C4-2B (cell line): ENCODE measurements around the gene TK2.
"Not testable (repeated sequence)": the region's sequence is repeated elsewhere in the genome, so short reads cannot be mapped to it uniquely, and the experiment has no call there.

Source experiments
- H3K27ac ChIP-seq: fragments of 450-650 bp; 2 replicates; pipeline ENCODE4 v1.5.1; 2017
- CTCF ChIP-seq: fragments of 450-650 bp; conservative IDR thresholded peaks from 2 replicates; pipeline ENCODE4 v1.5.1; 2017; ENCODE audit warnings: mild to moderate bottlenecking
- ZFX ChIP-seq: fragments of 450-650 bp; IDR thresholded peaks from 2 replicates; pipeline ENCODE4 v1.6.1; 2017

TK2 gene

GRCh38 chr16:66549284-66550131 is at the start of gene TK2:
TK2 (minus strand) TSS chr16:66550122; CDS start chr16:66550061, 61 bp downstream.
- H3K27ac ChIP-seq = peak within 1 kb of the TSS; percentile 73
- TF ChIP-seq ZFX (peak; percentile 94), CTCF (peak; percentile 48)

DNA sequence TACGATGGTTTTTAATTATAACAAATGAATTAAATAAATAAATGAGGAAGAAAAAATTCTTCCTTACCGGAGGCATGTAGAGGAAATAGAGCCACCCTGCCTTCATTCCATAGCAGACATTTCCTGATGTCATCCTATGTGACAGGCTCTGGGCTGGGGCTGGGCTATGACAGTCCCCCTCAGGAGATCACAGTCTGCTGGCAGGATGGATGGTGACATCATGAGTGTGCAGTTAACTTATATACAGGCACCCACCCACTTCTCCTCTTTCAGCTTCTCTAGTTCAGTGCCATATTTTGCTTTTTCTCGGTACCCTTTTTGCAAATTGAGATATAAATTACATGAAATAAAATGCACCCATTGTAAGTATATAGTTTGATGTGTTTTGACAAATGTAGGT is 48.2 kb upstream of the TK2 start:
- no peak for TF ChIP-seq CTCF
- TF ChIP-seq ZFX = no peak
- no peak overlapping the region for H3K27ac ChIP-seq

DNA sequence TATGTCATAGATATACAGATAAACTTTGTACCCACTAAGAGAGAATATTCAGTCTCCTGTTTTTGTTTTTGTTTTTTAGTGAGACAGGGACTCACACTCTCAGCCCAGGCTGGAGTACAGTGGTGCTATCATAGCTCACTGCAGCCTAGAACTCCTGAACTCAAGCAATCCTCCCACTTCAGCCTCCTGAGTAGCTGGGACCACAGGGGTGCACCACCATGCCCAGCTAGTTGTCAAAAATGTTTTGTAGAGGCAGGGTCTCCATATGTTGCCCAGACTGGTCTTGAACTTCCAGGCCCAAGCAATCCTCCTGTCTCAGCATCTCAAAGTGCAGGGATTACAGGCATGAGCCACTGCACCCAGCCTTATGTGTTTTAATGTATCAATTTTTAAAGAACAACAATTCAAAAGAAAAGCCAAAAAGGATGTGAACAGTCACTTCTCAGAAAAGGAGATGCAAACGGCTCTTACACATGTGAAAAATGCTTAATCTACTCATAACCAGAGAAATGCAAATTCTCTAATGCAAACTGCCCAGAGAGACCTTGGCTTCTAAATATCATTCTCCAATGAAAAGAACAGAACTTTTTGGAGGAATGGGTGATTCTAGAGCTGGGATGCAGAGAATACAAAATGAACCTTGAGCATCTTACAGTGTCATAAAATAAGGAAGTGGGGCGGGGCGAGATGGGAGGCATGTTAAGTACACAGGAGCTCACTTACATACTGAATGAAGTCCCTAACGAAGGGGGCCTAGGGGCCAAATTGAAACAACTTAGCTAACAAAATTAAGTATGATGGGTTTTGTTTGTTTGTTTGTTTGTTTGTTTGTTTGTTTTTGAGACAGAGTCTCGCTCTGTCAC is 47.3 kb upstream of the TK2 start:
- no peak for TF ChIP-seq ZFX
- TF ChIP-seq CTCF = no peak
- H3K27ac ChIP-seq = no peak overlapping the region

DNA sequence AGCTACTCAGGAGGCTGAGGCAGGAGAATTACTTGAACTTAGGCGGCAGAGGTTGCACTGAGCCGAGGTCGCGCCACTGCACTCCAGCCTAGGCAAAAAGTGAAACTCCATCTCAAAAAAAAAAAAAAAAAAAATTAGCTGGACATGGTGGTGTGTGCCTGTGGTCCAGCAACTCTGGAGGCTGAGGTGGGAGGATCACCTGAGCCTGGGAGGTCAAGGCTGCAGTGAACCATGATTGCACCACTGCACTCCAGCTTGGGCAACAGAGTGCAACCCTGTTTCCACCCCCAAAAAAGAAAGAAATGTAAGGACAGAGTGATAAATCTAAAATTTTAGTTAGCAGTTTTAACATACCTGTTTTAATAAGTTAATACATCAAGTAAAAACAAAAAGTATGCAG is 46.6 kb upstream of the TK2 start:
- H3K27ac ChIP-seq = not testable (repeated sequence)

- no peak overlapping the region for H3K27ac ChIP-seq
- no peak for TF ChIP-seq CTCF
These were observed 44.8 kb upstream of the TK2 start for GRCh38 chr16:66594739-66595138.

DNA sequence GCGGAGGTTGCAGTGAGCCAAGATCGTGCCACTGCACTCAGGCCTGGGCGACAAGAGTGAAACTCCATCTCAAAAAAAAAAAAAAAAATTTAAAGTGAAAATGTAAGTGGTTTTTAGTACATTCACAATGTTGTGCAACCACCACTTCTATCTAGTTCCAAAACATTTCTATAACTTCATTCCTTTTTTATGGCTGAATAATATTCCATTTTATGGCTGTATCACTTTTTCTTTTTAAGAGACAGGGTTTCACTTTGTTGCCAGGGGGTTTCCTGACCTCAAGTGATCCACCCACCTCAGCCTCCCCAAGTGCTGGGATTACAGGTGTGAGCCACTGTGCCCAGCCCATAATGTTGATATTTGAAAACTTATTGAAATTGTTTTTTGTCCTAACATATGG is 42.9 kb upstream of the TK2 start:
- TF ChIP-seq CTCF = no peak
- no peak for TF ChIP-seq ZFX
- no peak overlapping the region for H3K27ac ChIP-seq

GRCh38 chr16:66592241-66592640 is 42.3 kb upstream of the TK2 start:
- H3K27ac ChIP-seq = no peak overlapping the region
- TF ChIP-seq ZFX (no peak), CTCF (no peak)
